HepG2 (cell line): ENCODE data around the gene PLEKHA3. TPM values are rescaled to one million over a fixed set of nuclear protein-coding genes. Genes with fewer than 3 reads are reported as not detected.
A peak's percentile ranks its signal among the peaks of the same experiment; 100 is the strongest.

Experiments used
- AGO2 ChIP-seq: fragments of 200-400 bp; formaldehyde crosslinking; optimal IDR thresholded peaks from 2 replicates; pipeline ENCODE3; 2017; ENCODE audit warnings: mild to moderate bottlenecking, low read depth, low read length, moderate library complexity
- ARNT2 ChIP-seq: sonication (generic); formaldehyde crosslinking; IDR thresholded peaks from 2 replicates; pipeline ENCODE4 v1.8.0; 2022; ENCODE audit warnings: mild to moderate bottlenecking, low read depth, missing genetic modification reagents, moderate library complexity
- CEBPZ ChIP-seq: IDR thresholded peaks from 2 replicates; pipeline ENCODE4 v1.6.1; 2012; ENCODE audit warnings: low read length, improper control_type of control experiment
- ETV5 ChIP-seq: IDR thresholded peaks from 2 replicates; pipeline ENCODE4 v1.6.1; 2018; ENCODE audit warnings: missing biosample characterization, missing genetic modification reagents, inconsistent platforms, borderline replicate concordance
- KDM3A ChIP-seq: IDR thresholded peaks from 2 replicates; pipeline ENCODE4 v1.6.1; 2018; ENCODE audit warnings: low read depth, missing compliant biosample characterization
- NFE2 ChIP-seq: sonication (generic); formaldehyde crosslinking; IDR thresholded peaks from 2 replicates; pipeline ENCODE4 v1.4.0; 2020; ENCODE audit warnings: missing genetic modification reagents
- NRL ChIP-seq: sonication (generic); formaldehyde crosslinking; IDR thresholded peaks from 2 replicates; pipeline ENCODE4 v1.5.0; 2020; ENCODE audit warnings: missing genetic modification reagents, mild to moderate bottlenecking, moderate library complexity, borderline replicate concordance
- PAWR ChIP-seq: sonication (generic); formaldehyde crosslinking; IDR thresholded peaks from 2 replicates; pipeline ENCODE4 v1.4.0; 2020; ENCODE audit warnings: missing genetic modification reagents, mild to moderate bottlenecking, borderline replicate concordance
- RFX1 ChIP-seq: fragments of 450-650 bp; IDR thresholded peaks from 2 replicates; pipeline ENCODE4 v1.6.1; 2017
- TIGD3 ChIP-seq: sonication (generic); formaldehyde crosslinking; IDR thresholded peaks from 2 replicates; pipeline ENCODE4 v1.5.1; 2020; ENCODE audit warnings: mild to moderate bottlenecking, missing genetic modification reagents, borderline replicate concordance
- ZNF326 ChIP-seq: sonication (generic); formaldehyde crosslinking; IDR thresholded peaks from 2 replicates; pipeline ENCODE4 v1.4.0; 2020; ENCODE audit warnings: missing genetic modification reagents, borderline replicate concordance
- ZNF503 ChIP-seq: sonication (generic); formaldehyde crosslinking; IDR thresholded peaks from 2 replicates; pipeline ENCODE4 v1.4.0; 2020; ENCODE audit warnings: missing genetic modification reagents
- ZNF567 ChIP-seq: sonication (generic); formaldehyde crosslinking; IDR thresholded peaks from 2 replicates; pipeline ENCODE4 v1.8.1; 2023; ENCODE audit warnings: mild to moderate bottlenecking, missing genetic modification reagents, borderline replicate concordance
- ZNF607 ChIP-seq: sonication (generic); formaldehyde crosslinking; IDR thresholded peaks from 2 replicates; pipeline ENCODE4 v1.5.1; 2020; ENCODE audit warnings: missing genetic modification reagents, mild to moderate bottlenecking, borderline replicate concordance
- ZNF775 ChIP-seq: sonication (generic); formaldehyde crosslinking; IDR thresholded peaks from 2 replicates; pipeline ENCODE4 v1.4.0; 2020; ENCODE audit warnings: missing genetic modification reagents, mild to moderate bottlenecking, moderate library complexity, borderline replicate concordance
- ZNF780A ChIP-seq: sonication (generic); formaldehyde crosslinking; IDR thresholded peaks from 2 replicates; pipeline ENCODE4 v1.8.0; 2022; ENCODE audit warnings: mild to moderate bottlenecking, missing genetic modification reagents, moderate library complexity
- ZNF792 ChIP-seq: IDR thresholded peaks from 2 replicates; pipeline ENCODE4 v1.6.1; 2016
- polyA plus RNA-seq, 8 experiments: library from polyadenylated mRNA; depleted of rRNA in 3 of 8; stranded (reverse) in 7 of 8; unstranded in 1 of 8; fragments of >200 nt; fragmentation: Illumina TruSeq in 4 of 8; extraction: Trizol in 4 of 8; gene quantifications; 2 replicates each; pipeline versions ENCODE4 v1.2.1 to v1.2.3, GENCODE V29; 2011 to 2016; ENCODE audit warnings: low read depth in 4 of 8, missing spikeins in 1 of 8, mixed read lengths in 1 of 8; ENCODE audit not compliant: insufficient read depth in 1 of 8
- total RNA-seq, 5 experiments: library from RNA; depleted of rRNA; stranded (reverse); fragments of >200 nt; fragmentation: Illumina TruSeq; extraction: Trizol; gene quantifications; 2 replicates each; pipeline ENCODE4 v1.2.3, GENCODE V29; 2016; ENCODE audit warnings: low read depth in 1 of 5
- TF ChIP-seq, protein P1 (sequence below): sonication (generic); formaldehyde crosslinking; IDR thresholded peaks from 2 replicates; pipeline ENCODE4 v1.8.1; 2023; ENCODE audit warnings: mild to moderate bottlenecking, moderate library complexity, missing genetic modification reagents
- TF ChIP-seq, protein P2 (sequence below): sonication (generic); formaldehyde crosslinking; IDR thresholded peaks from 2 replicates; pipeline ENCODE4 v1.5.0; 2020; ENCODE audit warnings: missing genetic modification reagents, mild to moderate bottlenecking, borderline replicate concordance

The PLEKHA3 gene
- total and polyA plus RNA-seq, 2 of the 13 experiments (the other 11 are each of a cell fraction or from before 2014, with no cell fraction given): 11.7 to 23.1 TPM

- TF ChIP-seq ZNF326 (CRISPR knock-in tag) (no peak), ZNF780A (CRISPR knock-in tag) (no peak), ZNF775 (no peak), TIGD3 (CRISPR knock-in tag) (no peak; the same call in 1 of the 2 replicates), ZNF792 (CRISPR knock-in tag) (no peak; the same call in 1 of the 2 replicates), NFE2 (CRISPR knock-in tag) (no peak), KDM3A (CRISPR knock-in tag) (no peak), ARNT2 (CRISPR knock-in tag) (peak; percentile 80), CEBPZ (no peak), ETV5 (CRISPR knock-in tag) (peak; percentile 67), ZNF503 (CRISPR knock-in tag) (peak; percentile 62; the same call in 1 of the 2 replicates), ZNF567 (CRISPR knock-in tag) (no peak), NRL (CRISPR knock-in tag) (no peak), PAWR (CRISPR knock-in tag) (no peak), ZNF607 (CRISPR knock-in tag) (0 out of 2 replicates have a peak, but pooled peaks have one; percentile 44), AGO2 (peak; percentile 58), RFX1 (no peak)
- TF ChIP-seq, protein P1, sequence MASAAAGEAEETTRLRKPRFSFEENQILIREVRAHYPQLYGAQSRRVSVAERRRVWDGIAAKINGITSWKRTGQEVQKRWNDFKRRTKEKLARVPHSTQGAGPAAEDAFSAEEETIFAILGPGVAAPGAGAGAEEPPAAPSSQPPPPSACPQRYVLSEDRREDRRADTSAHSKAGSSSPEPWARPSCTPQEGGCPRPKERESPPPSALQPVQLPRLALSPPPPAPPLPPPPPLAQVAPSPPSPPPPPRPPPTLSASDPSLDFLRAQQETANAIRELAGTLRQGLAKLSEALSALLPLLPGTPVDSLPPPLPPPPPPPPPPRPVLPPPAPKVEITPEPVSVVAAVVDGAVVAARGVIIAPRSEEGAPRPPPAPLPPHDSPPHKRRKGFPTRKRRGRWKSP (CRISPR knock-in tag): peak; percentile 50; the same call in 1 of the 2 replicates
- TF ChIP-seq, protein P2, sequence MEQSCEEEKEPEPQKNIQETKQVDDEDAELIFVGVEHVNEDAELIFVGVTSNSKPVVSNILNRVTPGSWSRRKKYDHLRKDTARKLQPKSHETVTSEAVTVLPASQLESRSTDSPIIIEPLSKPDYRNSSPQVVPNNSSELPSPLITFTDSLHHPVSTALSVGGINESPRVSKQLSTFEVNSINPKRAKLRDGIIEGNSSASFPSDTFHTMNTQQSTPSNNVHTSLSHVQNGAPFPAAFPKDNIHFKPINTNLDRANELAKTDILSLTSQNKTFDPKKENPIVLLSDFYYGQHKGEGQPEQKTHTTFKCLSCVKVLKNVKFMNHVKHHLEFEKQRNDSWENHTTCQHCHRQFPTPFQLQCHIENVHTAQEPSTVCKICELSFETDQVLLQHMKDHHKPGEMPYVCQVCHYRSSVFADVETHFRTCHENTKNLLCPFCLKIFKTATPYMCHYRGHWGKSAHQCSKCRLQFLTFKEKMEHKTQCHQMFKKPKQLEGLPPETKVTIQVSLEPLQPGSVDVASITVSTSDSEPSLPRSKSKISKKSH (CRISPR knock-in tag): no peak; the same call in 1 of the 2 replicates
These were observed at the start of gene PLEKHA3 (continued) for GRCh38 chr2:178480227-178481181.
